Fibroblast of lung (primary cell): ENCODE results near the gene SERBP1.

Experiments
- CTCF ChIP-seq, 2 donors: IDR thresholded peaks in 1 of 2; conservative IDR thresholded peaks in 1 of 2; 1 replicate in 1 of 2; 2 replicates in 1 of 2; pipeline ENCODE4 v1.5.1; 2011 to 2012; ENCODE audit warnings: low read length in 2 of 2, control low read depth in 1 of 2, inconsistent platforms in 1 of 2, low read depth in 1 of 2, mild to moderate bottlenecking in 1 of 2
- EZH2 ChIP-seq: IDR thresholded peaks from 2 replicates; pipeline ENCODE4 v1.5.1; 2012; ENCODE audit warnings: low read length, control low read depth, mild to moderate bottlenecking; ENCODE audit errors: missing control alignments

- no peak for TF ChIP-seq CTCF (conservative IDR thresholded peaks at IDR 0.05 in 1 of 2, IDR thresholded peaks at IDR 0.05 in 1 of 2; ENCODE audit: low read depth in 1 of 2, low read length in 2 of 2)
- TF ChIP-seq EZH2, result no peak
These were observed 28.8 kb downstream of the SERBP1 start for GRCh38 chr1:67401443-67401842.
